CD4-positive, alpha-beta T cell treated with Interferon gamma for 1 hour (primary cell): Measurements from ENCODE around the gene RASA3.

Source experiments
- DNase-seq: peaks from one replicate; pipeline ENCODE4 v3.0.0-alpha.2; 2020

RASA3 gene

DNA sequence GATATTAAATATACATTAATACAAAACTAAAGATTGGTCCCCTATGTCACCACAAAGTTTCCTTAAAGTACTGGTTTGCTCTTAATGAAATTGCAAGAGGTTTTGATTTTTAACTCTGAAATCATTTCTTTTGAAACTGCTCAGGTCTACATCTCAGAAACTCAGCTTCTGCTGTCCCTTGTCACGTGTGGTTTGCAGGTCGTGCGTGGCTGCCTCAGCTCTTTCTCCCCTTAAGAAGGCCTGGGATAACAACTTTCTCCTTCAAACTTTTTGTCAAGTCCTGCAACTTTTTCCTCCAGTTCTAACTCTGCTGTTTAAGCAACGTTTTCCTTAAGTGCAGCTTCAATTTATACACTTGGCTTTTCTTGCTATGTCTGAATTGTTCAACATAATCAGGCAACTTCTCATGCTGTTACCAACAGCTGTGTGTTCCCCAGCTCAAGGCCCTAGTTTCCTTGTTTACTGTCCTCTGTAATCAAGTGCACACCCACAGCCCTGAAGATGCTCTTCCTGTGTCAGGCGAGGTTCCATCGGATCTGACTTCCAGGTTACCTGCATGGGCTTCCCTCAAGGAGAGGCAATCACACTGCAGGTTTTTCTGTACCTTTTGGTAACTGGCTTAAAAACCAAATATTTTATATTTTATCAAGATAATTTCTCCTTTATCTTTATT is 172.0 kb downstream of the RASA3 start:
- DNase-seq: no peak

DNA sequence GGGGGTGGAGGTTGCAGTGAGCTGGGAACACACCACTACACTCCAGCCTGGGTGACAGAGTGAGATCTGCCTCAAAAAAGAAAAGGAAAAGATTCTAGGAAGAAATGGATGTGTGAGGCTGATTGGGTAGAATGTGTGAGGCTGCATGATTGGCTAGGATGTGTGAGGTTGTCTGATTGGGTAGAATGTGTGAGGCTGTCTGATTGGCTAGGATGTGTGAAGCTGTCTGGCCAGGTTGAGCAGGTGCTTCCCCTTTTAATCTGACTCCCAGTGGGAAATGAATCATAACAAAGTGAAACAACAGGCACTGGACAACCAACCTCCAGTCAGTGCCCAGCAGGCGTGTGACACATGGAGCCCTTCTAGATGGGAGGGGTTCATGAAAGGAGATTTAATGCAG is 173.2 kb downstream of the RASA3 start:
- DNase-seq: no peak

DNA sequence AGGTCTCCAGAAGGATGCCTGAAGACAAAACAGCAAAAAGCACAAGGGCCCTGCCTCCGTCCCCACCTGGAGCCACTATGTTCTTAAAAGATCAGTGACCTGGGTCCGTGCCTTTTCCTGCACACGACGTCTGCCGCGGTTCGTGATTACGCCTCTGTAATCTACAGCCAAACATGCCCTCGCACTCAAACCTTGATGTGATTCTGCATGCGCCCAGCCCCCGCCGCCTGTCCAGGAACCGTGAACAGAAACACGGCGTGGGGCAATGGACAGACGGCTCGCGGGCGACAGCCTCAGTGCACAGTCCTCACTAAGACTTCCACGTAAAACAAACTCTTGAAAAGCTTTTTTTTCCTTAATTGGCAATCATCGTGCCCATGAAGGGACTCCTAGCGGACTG is 174.1 kb downstream of the RASA3 start:
- no peak for DNase-seq

DNA sequence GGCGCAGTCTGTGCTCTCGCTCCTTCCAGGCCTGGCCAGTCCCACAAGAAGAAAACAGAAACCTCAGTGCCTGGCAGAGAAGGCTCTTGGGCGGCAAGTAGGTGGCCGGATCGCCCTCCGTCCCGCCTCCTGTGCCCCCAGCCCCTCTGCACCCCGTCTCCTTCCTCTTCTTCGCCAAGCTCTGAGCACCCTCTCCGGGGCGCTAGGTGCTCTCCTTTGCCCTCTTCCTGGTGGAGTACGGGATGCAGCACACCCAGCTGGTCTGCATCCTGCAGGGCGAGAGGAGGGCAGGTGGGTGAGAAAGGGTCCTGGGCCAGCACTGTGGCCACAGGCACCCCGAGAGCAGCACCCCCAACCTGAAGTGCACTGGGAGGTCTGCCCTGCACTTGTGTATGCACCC is 175.9 kb downstream of the RASA3 start:
- no peak for DNase-seq

DNA sequence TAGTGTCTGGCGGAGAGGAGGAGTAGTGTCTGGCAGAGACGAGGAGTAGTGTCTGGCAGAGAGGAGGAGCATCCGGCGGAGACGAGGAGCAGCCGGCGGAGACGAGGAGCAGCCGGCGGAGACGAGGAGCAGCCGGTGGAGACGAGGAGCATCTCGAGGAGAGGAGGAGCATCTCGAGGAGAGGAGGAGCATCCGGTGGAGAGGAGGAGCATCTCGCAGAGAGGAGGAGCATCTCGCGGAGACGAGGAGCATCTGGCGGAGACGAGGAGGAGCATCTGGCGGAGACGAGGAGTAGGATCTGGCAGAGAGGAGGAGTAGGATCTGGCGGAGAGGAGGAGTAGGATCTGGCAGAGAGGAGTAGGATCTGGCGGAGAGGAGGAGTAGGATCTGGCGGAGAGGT is 176.7 kb downstream of the RASA3 start:
- DNase-seq: no peak

DNA sequence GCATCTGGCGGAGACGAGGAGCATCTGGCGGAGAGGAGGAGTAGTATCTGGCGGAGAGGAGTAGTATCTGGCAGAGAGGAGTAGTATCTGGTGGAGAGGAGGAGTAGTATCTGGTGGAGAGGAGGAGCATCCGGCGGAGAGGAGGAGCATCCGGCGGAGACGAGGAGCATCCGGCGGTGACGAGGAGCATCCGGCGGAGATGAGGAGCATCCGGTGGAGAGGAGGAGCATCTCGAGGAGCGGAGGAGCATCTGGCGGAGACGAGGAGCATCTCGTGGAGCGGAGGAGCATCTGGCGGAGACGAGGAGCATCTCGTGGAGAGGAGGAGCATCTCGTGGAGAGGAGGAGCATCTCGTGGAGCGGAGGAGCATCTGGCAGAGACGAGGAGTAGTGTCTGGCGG is 177.2 kb downstream of the RASA3 start:
- no peak for DNase-seq

DNA sequence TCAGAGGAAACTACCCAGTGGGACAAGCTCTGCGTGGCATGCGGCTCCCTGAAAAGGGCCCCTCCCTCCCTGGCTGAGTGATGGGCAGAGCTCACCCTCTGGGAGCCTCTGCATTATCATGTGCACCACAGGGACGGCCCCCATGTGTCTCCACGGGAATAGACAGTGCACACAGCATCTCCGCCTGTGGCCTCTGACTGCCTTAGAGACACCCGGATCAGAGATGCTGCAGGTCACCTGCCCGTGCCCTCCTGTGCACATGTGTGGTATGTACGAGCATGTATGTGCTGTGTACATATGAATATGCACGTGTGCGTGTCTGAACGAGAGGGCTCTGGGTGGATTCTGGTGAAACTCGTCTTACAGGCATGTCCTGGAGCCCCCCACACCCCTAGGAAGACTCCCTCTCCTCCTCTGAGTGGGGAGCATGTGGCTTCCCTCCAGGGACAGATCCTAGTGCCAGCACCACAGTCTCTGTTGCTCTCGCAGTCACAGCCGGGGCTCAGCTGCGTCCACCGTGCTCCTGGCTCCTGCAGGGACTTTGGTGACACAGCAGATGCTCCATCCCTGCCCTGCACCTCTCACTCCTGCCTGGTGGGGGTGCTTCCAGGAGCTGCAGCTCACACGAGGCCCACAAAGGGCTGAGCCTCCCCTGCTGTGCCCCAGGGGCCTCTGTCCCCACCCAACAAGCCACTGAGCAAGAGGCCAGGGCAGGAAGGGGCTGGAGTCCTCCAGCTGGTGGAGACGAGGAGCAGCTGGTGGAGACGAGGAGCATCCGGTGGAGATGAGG is 178.2 kb downstream of the RASA3 start:
- DNase-seq: no peak

DNA sequence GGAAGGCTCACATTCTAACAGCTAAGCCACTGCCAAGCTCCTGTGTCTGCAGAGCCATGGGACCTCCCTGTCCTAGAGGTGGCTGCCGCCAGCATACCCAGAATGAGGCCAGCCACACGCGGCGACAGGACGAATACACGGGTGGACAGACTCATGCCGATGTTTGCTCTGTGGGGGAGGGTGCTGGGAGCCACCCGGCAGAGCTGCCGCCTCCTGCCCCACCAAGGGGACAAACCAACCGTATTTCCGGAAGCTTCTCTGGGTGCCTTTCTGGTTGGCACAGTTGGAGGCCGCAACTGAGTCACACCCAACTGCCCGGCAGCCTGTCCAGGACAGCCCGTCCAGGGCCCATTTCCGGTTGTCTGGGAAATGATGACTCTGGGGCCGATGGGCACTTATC is 178.9 kb downstream of the RASA3 start:
- no peak for DNase-seq

DNA sequence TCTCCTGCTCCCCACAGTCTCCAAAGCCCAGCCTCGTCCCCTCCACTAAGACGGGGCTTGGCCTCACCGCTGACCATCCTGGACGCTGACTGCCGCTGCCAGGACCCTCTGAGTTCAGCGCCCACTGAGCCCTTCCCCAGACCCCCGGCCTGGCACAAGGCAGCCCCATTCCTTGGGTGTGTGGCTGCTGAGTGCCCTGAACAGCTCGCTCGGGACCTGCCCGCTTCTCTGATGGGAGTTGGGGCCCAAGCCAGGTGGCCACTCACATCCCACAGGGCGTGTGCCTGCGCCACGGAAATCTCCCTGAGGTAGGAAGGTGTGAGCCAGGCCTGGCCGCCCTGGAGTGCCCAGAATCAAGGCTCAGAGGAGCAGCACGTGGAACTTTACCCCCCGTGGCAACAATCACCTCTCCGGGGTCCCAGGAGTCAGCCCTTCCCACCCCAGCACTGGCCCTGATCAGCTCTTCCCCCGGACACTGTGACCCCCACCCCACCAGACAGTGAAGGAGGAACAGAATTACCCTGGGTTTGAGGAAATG is 179.4 kb downstream of the RASA3 start:
- DNase-seq: no peak

DNA sequence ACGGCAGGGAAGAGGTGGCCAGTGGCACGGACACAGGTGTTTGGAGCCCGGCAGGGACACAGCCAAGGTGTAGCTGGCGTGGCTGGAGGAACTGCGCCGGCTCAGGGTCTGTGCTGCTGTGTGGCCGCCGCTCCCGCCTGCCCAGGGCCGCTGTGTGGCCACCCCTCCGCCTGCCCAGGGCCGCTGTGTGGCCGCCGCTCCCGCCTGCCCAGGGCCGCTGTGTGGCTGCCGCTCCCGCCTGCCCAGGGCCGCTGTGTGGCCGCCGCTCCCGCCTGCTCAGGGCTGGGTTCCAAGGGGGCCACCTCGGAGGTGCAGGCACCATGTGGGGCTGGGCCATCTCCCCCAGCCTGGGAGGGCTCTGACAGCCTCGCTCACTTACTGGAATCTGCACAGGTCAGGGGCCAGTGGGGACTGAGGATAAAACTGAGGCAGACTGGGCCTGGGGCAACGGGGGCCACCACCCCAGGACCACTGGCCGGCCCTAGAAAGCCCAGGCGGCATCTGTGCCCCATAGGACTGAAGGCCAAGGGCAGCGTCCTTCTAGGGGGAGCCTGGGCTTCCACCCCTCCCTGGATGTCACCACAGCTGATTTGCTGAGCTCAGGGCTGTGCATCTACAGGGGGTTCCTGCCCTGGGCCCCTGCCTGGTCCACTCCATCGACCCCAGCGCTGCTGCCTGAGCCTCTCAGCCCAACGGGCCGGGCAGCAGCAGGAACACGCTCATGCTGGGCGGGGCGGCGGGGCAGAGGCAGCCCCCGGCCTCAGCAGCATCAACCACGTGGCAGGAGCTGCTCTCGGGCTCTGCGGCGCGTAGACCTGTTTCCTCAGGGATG is 180.1 kb downstream of the RASA3 start:
- no peak for DNase-seq

DNA sequence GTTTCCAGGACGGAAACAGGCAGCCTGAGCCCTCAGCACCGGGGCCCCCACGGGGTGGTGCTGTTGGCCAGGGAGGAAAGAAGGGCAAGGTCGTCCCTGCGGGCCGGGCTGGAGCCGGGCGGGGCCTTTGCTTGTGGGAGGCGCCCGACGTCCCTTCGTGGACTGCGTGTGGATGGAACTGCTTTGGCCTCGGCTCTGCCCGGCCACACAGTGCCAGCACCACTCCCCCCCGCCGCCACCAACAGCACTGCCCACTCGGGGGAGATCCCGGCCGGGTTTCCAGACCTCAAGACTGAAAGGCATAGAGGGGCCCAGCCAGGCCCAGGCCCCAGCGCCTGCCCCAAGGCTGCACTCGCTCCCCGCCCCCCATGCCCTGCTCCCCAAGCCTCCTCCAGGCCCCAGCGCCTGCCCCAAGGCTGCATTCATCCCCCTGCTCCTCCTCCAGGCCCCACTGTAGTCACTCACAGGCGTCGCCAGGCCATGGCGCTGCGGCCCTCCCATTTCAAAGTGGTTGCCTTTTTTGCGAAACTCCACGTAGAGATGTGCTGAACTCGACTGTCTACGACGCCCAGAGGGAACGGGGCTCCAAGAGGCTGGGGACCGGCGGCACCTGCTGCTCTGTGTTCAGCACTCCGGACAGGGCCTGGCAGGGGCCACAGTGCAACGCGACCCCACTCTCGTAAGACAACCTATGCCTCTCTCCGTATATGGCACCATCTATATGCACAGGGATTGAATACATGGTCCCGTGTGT is 181.0 kb downstream of the RASA3 start:
- peak; percentile 64 for DNase-seq

DNA sequence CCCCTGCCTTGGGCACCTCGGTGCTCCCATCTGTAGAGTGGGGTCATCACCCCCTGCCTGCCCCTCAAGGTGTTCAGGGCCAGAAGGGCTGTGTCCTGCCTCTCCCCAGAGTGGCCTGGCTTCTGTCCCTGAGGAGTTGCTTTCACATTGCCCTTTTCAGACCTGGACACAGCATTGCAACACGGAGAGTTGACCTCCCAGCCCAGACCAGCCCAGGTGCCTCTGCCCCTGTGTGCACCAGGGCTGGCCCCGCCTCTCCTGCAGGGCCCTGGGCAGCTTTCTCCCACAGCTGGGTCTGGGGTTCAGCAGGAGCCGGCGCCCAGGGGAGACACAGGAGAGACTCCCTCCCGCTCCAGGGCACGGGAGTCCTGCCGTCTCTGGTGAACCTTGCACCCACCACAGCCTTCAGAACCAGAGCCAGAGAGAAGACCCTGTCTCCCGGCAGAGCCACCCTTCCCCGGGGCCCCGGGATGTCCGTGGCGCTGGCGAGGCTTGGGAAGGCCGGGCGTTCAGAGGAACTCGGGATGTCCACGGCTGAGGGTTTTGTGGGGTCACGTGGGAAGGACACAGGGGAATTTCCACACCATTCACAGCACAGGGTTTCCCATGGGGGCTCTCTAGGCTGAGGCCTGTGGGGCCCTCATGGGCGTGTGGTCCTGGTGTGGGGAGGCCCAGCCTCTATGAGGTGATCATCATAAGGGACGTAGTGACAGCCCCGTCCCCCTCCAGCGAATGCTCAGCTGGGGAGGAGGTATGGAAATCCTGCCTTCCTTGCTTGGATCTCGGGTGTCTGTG is 181.8 kb downstream of the RASA3 start:
- DNase-seq: no peak

DNA sequence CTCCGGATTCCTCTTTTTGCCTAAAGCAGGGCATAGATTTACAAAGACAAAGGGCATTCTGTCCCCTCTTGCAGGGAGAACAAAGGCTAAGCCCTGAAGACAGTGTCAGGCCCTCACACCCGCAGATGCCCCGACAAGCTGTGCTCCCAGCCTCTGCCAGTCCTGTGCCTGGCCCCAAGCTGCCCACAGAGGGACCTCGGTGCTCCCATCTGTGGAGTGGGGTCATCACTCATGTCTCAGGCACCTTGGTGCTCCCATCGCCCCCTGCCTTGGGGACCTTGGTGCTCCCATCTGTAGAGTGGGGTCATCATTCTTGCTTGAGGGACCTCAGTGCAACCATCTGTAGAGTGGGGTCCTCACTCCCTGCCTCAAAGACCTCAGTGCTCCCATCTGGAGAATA is 182.9 kb downstream of the RASA3 start:
- DNase-seq: no peak

DNA sequence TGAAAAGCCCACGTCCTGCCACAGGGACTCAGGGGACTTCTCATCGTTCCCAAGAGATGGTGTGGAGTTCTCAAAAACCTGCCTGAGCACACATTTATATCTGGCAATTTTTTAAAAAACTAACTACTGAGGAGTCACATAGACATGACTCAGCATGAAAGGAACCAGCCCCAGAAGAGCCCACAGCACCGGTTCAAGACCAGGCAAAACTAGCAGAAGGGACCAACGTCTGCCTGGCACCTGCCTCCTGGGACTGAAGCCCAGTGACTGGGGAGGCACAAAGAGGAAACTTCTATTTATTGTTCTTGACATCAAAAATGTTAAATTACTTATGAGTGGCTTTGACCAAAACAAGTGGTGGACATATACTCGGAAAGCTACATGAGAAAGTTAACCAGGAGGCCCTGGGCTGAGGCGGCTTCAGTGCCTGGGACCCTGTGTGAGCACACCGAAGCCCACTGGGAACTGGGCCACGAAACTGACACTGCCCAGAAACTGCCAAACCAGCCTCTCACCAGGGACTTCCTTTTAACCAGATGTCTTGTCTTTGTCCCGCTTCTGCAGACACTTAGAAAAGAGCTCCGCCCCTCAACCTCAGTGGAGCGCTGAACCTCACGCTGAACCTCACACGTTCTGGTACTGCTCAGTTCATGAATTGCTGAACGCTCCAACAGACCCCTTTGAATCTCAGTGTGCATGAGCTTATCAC is 184.2 kb downstream of the RASA3 start:
- no peak for DNase-seq

DNA sequence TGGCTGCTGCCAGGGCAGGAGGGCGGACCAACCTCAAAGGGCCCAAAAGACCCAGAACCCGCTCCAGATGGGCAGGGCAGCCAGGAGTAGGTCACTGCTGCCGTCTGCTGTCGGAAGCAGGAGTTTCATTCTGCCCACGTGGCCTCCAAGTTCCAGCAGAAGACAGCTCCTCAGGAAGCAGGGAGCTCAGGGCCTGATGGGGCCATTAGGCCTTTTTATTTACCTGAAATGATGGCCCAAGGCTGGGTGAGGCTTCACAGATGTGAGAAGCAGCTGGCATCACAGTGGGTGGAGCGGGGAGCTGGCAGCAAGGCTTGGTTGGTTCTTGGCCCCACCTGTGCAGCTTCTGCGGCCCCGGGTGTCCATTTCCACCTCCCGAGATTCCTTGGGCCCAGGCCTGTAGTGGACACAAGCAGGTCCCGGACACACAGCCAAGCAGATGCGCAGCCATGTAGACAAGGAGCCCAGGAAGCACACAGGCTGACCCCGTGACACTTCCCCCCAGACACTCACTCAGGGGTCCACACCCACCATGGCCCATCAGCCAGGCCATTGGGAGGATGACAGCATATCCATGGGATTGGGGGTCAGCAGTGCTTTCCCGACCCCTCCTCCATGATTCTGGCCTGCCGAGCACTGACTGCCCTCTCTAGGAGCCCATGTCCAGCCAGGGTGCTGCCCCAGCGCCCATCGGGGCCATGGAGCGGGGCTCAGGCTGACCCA is 185.0 kb downstream of the RASA3 start:
- no peak for DNase-seq

DNA sequence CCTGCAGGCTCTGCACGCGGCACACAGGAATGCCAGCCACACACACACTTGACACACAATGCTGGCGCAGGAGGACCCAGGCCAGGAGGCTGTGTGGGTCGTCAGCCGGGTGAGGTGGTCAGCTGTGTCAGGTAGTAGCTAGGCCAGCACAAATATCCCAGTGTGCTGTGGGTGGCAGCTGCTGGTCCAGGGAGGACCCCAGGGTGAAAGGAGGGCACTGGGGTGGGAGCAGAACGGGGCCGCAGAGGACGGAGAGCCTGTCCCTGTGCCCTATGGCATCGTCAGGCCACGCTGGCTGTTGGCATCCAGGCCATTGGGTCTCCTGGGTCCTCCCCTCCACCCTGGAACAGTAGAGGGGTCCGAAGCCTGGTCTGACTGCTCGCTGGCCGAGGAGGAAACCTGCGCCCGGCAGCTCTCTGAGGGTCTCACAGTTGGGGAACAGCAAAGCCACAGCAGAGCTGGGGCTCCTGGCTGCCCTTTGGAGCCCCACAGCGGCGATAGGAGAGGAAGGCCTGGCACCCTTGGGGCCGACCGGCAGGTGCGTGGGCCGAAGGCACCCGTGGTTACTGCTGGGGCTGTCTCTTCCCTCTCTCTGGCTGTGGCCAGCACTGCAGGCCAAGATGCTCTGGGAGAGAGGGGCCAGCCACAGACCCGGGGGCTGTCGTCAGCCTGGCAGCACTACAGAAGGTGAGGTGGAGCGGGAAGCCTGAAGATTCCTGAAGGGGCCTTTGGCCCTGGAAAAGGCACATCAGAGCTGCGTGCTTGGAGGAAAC is 185.8 kb downstream of the RASA3 start:
- no peak for DNase-seq

DNA sequence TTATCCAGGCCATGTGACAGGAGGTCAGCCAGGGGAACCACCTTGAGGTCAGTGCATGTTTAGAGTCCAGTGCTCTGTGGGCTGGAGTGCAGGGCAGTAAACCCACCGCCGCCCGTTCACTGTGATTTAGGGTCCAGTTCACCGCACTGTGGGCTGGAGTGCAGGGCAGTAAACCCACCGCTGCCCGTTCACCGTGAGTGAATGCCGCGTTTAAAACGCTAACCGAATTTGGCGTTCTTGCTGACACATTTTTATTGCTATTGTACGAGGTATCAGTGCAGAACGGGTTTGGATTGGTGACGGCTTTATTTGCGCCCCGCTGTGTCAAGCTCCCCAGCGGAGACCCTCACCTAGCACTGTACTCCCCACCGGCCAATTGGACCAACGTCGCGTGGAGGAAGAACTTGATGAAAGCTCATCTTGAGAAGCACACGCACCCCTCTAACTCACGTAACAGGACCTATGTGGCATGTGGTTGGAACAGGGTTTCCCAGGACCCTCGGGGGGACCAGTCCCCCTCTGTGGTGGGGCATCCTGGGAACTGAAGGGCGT is 186.5 kb downstream of the RASA3 start:
- no peak for DNase-seq

DNA sequence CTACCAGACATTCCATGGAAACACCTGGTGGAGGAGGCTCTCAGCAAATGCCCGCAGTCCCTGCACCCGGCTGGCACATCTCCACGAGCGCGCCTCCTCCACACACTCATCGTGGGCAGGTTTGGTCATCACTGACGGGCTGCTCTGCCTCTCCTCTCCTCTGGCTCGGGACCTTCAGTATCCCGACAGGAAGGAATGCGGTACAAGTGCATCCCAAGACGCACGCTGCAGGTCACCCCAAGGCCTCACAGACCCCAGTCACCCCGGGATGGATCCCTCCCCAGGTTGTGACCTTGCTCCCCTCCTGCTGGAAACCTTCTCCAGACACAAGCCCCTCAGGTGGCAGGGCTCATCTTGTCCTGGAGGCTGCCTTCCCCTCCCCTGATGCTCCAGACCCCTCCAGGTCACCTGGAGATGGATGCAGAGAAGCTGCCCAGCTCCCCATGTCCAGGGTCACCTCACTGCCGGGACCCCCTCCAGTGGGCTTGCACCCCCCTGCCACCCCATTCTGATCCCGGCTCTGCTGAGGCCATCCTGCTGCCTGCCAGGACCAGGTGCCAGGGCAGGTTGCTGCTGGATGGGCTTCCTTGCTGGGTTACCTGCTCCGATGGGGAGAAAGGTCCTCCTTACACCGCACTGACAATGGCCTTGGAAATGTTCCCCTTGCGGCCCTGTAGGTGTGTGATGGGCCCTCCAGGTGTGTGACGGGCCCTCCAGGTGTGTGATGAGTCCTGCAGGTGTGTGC is 188.4 kb downstream of the RASA3 start:
- no peak for DNase-seq
